Endothelial cell of umbilical vein (primary cell): ENCODE data around the gene RAP2A. TPM values are rescaled to one million over a fixed set of nuclear protein-coding genes. Genes with fewer than 3 reads are reported as not detected.

Experiments
- BruUV-seq: library from RNA; stranded (reverse); fragments of 400-500 nt; replicated peaks from 2 replicates; lab custom pipeline; 2021; lab: Mats Ljungman, UMichigan
- CTCF ChIA-PET: fragments of 300-600, 350-600 bp; sonication (Branson Sonifier 250); formaldehyde crosslinking; loops from one replicate; lab custom pipeline; 2021; ENCODE audit warnings: antibody characterized with exemption, inconsistent platforms; lab: Charles Lee
- POLR2A ChIA-PET: fragments of 300-600, 350-600 bp; sonication (Branson Sonifier 250); formaldehyde crosslinking; loops from one replicate; lab custom pipeline; 2021; ENCODE audit warnings: antibody characterized with exemption, inconsistent platforms; lab: Charles Lee
- DNase-seq: peaks from one replicate; pipeline ENCODE4 v3.0.0-alpha.2; 2011; ENCODE audit warnings: low read depth, low spot score
- FAIRE-seq: peaks from 2 replicates; lab custom pipeline; 2011; peaks lifted over from hg19 to GRCh38; lab: Jason Lieb, UNC
- H2AFZ ChIP-seq: 2 replicates; pipeline ENCODE4 v1.6.0; 2012; ENCODE audit warnings: low read depth, low read length, control low read depth, inconsistent platforms
- H3K27ac ChIP-seq: 2 replicates; pipeline ENCODE4 v1.5.1; 2011; ENCODE audit warnings: low read depth, mild to moderate bottlenecking, control low read depth, low read length, moderate library complexity; ENCODE audit not compliant: insufficient read depth
- H3K27me3 ChIP-seq, 2 experiments: 2 replicates each; pipeline versions ENCODE4 v1.6.0 to v1.6.1; 2011; ENCODE audit warnings: low read length in 2 of 2, mixed read lengths in 1 of 2; ENCODE audit not compliant: control insufficient read depth in 2 of 2, insufficient read depth in 2 of 2
- H3K36me3 ChIP-seq, 2 experiments: 2 replicates in 1 of 2; 3 replicates in 1 of 2; pipeline ENCODE4 v1.5.1; 2011; ENCODE audit warnings: low read length in 2 of 2, mild to moderate bottlenecking in 1 of 2, moderate library complexity in 1 of 2; ENCODE audit not compliant: control insufficient read depth in 2 of 2, insufficient read depth in 2 of 2; ENCODE audit errors: extremely low read depth in 1 of 2
- H3K4me1 ChIP-seq: 3 replicates; pipeline ENCODE4 v1.5.1; 2011; ENCODE audit warnings: mild to moderate bottlenecking, low read length; ENCODE audit not compliant: control insufficient read depth, insufficient read depth; ENCODE audit errors: extremely low read depth
- H3K4me2 ChIP-seq: 2 replicates; pipeline ENCODE4 v1.6.1; 2011; ENCODE audit warnings: low read length, control low read depth, mixed read lengths; ENCODE audit not compliant: insufficient read depth
- H3K4me3 ChIP-seq, 3 experiments: fragments of 200-600 bp in 1 of 3; sonication (generic), shearing (Covaris generic) in 1 of 3; replicated peaks in 1 of 3; 2 replicates each; pipeline ENCODE4 v1.5.1; 2011 to 2016; ENCODE audit warnings: control low read depth in 3 of 3, low read length in 3 of 3, mild to moderate bottlenecking in 2 of 3, inconsistent platforms in 1 of 3, low read depth in 1 of 3, moderate library complexity in 1 of 3; ENCODE audit not compliant: insufficient read depth in 1 of 3
- H3K79me2 ChIP-seq: 2 replicates; pipeline ENCODE4 v1.6.0; 2012; ENCODE audit warnings: low read length, inconsistent platforms; ENCODE audit not compliant: control insufficient read depth, insufficient read depth
- H3K9ac ChIP-seq: replicated peaks from 2 replicates; pipeline ENCODE3; 2011; ENCODE audit warnings: low read length, control low read depth; ENCODE audit not compliant: insufficient read depth; ENCODE audit errors: extremely low read depth
- H3K9me1 ChIP-seq: replicated peaks from 3 replicates; pipeline ENCODE4 v1.6.0; 2011; ENCODE audit warnings: mild to moderate bottlenecking, low read length; ENCODE audit not compliant: control insufficient read depth, insufficient read depth; ENCODE audit errors: extremely low read depth
- H3K9me3 ChIP-seq: replicated peaks from 2 replicates; pipeline ENCODE4 v1.5.1; 2012; ENCODE audit warnings: low read length, inconsistent platforms; ENCODE audit not compliant: control insufficient read depth, insufficient read depth
- H4K20me1 ChIP-seq: replicated peaks from 2 replicates; pipeline ENCODE3; 2011; ENCODE audit warnings: mild to moderate bottlenecking, low read length; ENCODE audit not compliant: control insufficient read depth, insufficient read depth; ENCODE audit errors: extremely low read depth
- CTCF ChIP-seq, 2 donors: IDR thresholded peaks; 1 replicate in 1 of 2; 2 replicates in 1 of 2; pipeline ENCODE4 v1.5.1; 2011; ENCODE audit warnings: low read length in 2 of 2, mild to moderate bottlenecking in 2 of 2, moderate library complexity in 2 of 2, control low read depth in 1 of 2, inconsistent platforms in 1 of 2, low read depth in 1 of 2; ENCODE audit not compliant: insufficient read depth in 1 of 2; ENCODE audit errors: extremely low read depth in 1 of 2
- EZH2 ChIP-seq: IDR thresholded peaks from 2 replicates; pipeline ENCODE4 v1.6.1; 2012; ENCODE audit warnings: borderline replicate concordance, low read depth, mild to moderate bottlenecking, moderate library complexity, low read length, inconsistent platforms; ENCODE audit not compliant: severe bottlenecking
- FOS ChIP-seq: IDR thresholded peaks from 2 replicates; pipeline ENCODE4 v1.6.1; 2011; ENCODE audit warnings: mild to moderate bottlenecking, low read length, moderate library complexity, borderline replicate concordance; ENCODE audit not compliant: insufficient read depth
- GATA2 ChIP-seq: IDR thresholded peaks from 2 replicates; pipeline ENCODE4 v1.7.0; 2011; ENCODE audit warnings: low read depth, mild to moderate bottlenecking, moderate library complexity, mixed read lengths, low read length; ENCODE audit not compliant: insufficient read length, insufficient read depth
- JUN ChIP-seq: IDR thresholded peaks from 2 replicates; pipeline ENCODE4 v1.6.1; 2011; ENCODE audit warnings: borderline replicate concordance, low read depth; ENCODE audit not compliant: insufficient read length, insufficient read depth
- MAX ChIP-seq: IDR thresholded peaks from 2 replicates; pipeline ENCODE4 v1.6.1; 2011; ENCODE audit not compliant: insufficient read depth, insufficient read length
- MYC ChIP-seq: IDR thresholded peaks from one replicate; pipeline ENCODE4 v1.6.1; 2011; ENCODE audit warnings: mild to moderate bottlenecking, low read depth, low read length
- POLR2A ChIP-seq: IDR thresholded peaks from 2 replicates; pipeline ENCODE4 v1.6.1; 2012; ENCODE audit warnings: low read depth, mild to moderate bottlenecking, control low read depth, low read length
- POLR2AphosphoS5 ChIP-seq: IDR thresholded peaks from 2 replicates; pipeline ENCODE4 v1.6.1; 2012; ENCODE audit warnings: low read depth, mild to moderate bottlenecking, control low read depth, low read length, moderate library complexity; ENCODE audit not compliant: insufficient read depth
- dilution Hi-C: fragments of 300-500 bp; cut with MboI; formaldehyde crosslinking; loops from one replicate; pipeline ENCODE4 v1.15.0; 2019; ENCODE audit warnings: low sequenced_read_pairs; ENCODE audit not compliant: extremely low pct_ligation_motif_present
- intact Hi-C: fragments of 100-400 bp; cut with micrococcal nuclease; formaldehyde crosslinking; loops from one replicate; pipeline ENCODE4 v1.10.0; 2022
- polyA plus RNA-seq, 4 experiments: library from polyadenylated mRNA; depleted of rRNA in 3 of 4; stranded (reverse) in 3 of 4; unstranded in 1 of 4; fragments of >200 nt; gene quantifications; 2 replicates each; pipeline versions ENCODE4 v1.2.1 to v1.2.3, GENCODE V29; 2011 to 2012; ENCODE audit warnings: missing spikeins in 1 of 4
- total RNA-seq: library from RNA; stranded (reverse); gene quantifications from 2 replicates; pipeline ENCODE4 v1.2.3, GENCODE V29; 2021

RAP2A gene
- total and polyA plus RNA-seq, 2 donors (not counting 3 experiments of a cell fraction or from before 2014, with no cell fraction given): 7.8 to 44.4 TPM

GRCh38 chr13:97394542-97394941 is 39.4 kb upstream of the RAP2A start:
- H3K4me3 ChIP-seq: no peak overlapping the region
- H4K20me1 ChIP-seq: no peaks in the 10 kb centered on the region
- dilution Hi-C loops: no loop called here
- H3K4me1 ChIP-seq: no peaks in the 10 kb centered on the region
- ChIA-PET CTCF (interaction anchor here (0.9 kb wide), 1 partner anchor 8 kb away, joined by 3 read pairs; no protein-coding TSS in a partner anchor), POLR2A (no interaction called here)
- H3K36me3 ChIP-seq: peaks cover 0 to 9% of the 10 kb centered on the region in 2 experiments
- H3K27me3 ChIP-seq: no peaks in the 10 kb centered on the region
- H3K9me3 ChIP-seq: no peaks in the 10 kb centered on the region
- H3K27ac ChIP-seq: no peak overlapping the region
- H2AFZ ChIP-seq: no peak overlapping the region
- DNase-seq (no peak), FAIRE-seq (no peak)
- intact Hi-C loops: no loop called here
- no peaks in the 10 kb centered on the region for H3K9me1 ChIP-seq
- no peaks in the 10 kb centered on the region for H3K79me2 ChIP-seq
- H3K4me2 ChIP-seq: no peak overlapping the region
- TF ChIP-seq GATA2: no peak
- no peak for TF ChIP-seq POLR2A
- TF ChIP-seq MAX: no peak
- TF ChIP-seq FOS: no peak
- no peak for TF ChIP-seq EZH2
- no peak for TF ChIP-seq MYC
- TF ChIP-seq CTCF (IDR thresholded peaks at IDR 0.05; ENCODE audit: extremely low read depth in 1 of 2, insufficient read depth in 1 of 2, low read depth in 1 of 2, low read length in 2 of 2): no peak
- TF ChIP-seq JUN: no peak
- TF ChIP-seq POLR2AphosphoS5: no peak
- no TSS peak for BruUV-seq
- H3K9ac ChIP-seq: no peak overlapping the region
